ENCODE measurements around the gene CREG2. TPM values are rescaled to one million over a fixed set of nuclear protein-coding genes. Genes with fewer than 3 reads are reported as not detected.

CREG2 gene
- polyA plus RNA-seq, 1 experiment = not detected

- TF ChIP-seq, protein P1, sequence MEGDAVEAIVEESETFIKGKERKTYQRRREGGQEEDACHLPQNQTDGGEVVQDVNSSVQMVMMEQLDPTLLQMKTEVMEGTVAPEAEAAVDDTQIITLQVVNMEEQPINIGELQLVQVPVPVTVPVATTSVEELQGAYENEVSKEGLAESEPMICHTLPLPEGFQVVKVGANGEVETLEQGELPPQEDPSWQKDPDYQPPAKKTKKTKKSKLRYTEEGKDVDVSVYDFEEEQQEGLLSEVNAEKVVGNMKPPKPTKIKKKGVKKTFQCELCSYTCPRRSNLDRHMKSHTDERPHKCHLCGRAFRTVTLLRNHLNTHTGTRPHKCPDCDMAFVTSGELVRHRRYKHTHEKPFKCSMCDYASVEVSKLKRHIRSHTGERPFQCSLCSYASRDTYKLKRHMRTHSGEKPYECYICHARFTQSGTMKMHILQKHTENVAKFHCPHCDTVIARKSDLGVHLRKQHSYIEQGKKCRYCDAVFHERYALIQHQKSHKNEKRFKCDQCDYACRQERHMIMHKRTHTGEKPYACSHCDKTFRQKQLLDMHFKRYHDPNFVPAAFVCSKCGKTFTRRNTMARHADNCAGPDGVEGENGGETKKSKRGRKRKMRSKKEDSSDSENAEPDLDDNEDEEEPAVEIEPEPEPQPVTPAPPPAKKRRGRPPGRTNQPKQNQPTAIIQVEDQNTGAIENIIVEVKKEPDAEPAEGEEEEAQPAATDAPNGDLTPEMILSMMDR (IDR thresholded peaks at IDR 0.05; ENCODE audit: insufficient read depth, low read depth, low read length) = no peak
- no peaks in the 10 kb centered on the region for H3K27me3 ChIP-seq (ENCODE audit: control insufficient read depth, insufficient read depth, low read length)
- no peaks in the 10 kb centered on the region for H3K36me3 ChIP-seq (ENCODE audit: control insufficient read depth, insufficient read depth, low read length)
- ChIA-PET CTCF (interaction anchor here (0.6 to 1.9 kb wide), 3 partner anchors 17 to 512 kb away, joined by 3 to 5 read pairs (median 3); no protein-coding TSS in a partner anchor), POLR2A (no interaction called here)
- no peak for DNase-seq (ENCODE audit: low read depth)
- H3K4me3 ChIP-seq (ENCODE audit: low read depth, low read length) = no peak overlapping the region
Observed at GRCh38 chr2:101402630-101403029, 15.3 kb upstream of the CREG2 start.

- H3K36me3 ChIP-seq (ENCODE audit: control insufficient read depth, insufficient read depth, low read length) = no peaks in the 10 kb centered on the region
- CTCF ChIA-PET = interaction anchor here (1.2 to 1.9 kb wide), 2 partner anchors 17 to 28 kb away, joined by 3 to 5 read pairs; no protein-coding TSS in a partner anchor
- H3K27me3 ChIP-seq (ENCODE audit: control insufficient read depth, insufficient read depth, low read length) = no peaks in the 10 kb centered on the region
- TF ChIP-seq, protein P1 (IDR thresholded peaks at IDR 0.05; ENCODE audit: insufficient read depth, low read depth, low read length) = no peak
- DNase-seq (ENCODE audit: low read depth) = no peak
- H3K4me3 ChIP-seq (ENCODE audit: low read depth, low read length) = no peak overlapping the region
- POLR2A ChIA-PET = no interaction called here
Observed at GRCh38 chr2:101401906-101402305, 14.6 kb upstream of the CREG2 start.

- TF ChIP-seq, protein P1 (IDR thresholded peaks at IDR 0.05; ENCODE audit: insufficient read depth, low read depth, low read length) = no peak
- Histone ChIP-seq H3K27me3 (ENCODE audit: control insufficient read depth, insufficient read depth, low read length) (no peaks in the 10 kb centered on the region), H3K36me3 (ENCODE audit: control insufficient read depth, insufficient read depth, low read length) (no peaks in the 10 kb centered on the region), H3K4me3 (ENCODE audit: low read depth, low read length) (no peak overlapping the region)
- CTCF ChIA-PET = interaction anchor here (1.2 to 1.9 kb wide), 2 partner anchors 18 to 27 kb away, joined by 3 to 5 read pairs; no protein-coding TSS in a partner anchor
- POLR2A ChIA-PET = no interaction called here
- no peak for DNase-seq (ENCODE audit: low read depth)
Observed at GRCh38 chr2:101401326-101401665, 14.0 kb upstream of the CREG2 start.

DNA sequence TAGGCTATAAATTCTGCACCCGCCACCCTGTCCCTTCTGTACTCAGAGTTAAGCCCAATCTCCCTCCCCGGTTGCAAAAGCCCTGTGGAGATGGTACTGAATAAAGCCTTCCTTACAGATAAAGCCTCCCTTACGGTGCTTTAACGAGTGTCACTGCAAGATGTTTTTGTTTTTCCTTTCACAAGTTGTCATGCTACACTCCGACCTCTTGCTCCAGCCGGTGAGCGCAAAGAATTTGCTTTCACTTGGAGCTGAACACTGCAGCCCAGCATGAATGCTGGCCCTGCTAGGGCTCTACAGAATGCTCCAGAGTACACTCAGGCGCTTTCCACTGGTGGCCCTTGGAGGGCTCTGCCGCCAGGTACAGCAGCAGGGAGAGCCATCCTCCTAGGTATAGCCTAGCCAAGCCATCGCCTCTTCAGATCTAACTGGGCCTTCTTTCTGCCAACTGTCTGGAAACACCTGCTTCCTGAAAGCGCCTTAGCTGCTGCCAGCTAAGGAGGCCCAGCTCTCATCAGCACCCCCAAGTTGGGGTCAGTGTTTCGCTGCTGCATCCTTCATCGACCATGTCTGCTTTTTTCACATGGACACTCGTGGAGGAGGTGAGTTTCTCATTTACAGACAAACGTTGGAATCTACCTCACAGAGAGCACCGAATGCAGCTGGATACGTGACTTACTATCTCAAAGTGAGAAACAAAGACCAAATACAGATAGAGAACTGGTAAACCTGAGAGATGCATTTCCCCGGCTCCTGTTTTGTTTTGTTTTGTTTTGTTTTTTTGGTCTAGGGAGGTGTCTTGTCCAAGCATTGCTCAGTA, 13.4 kb upstream of the CREG2 start:
- no peaks in the 10 kb centered on the region for H3K36me3 ChIP-seq (ENCODE audit: control insufficient read depth, insufficient read depth, low read length)
- no peak overlapping the region for H3K4me3 ChIP-seq (ENCODE audit: low read depth, low read length)
- no peak for DNase-seq (ENCODE audit: low read depth)
- ChIA-PET CTCF (interaction anchor here (1.9 kb wide), 1 partner anchor 18 kb away, joined by 5 read pairs; no protein-coding TSS in a partner anchor), POLR2A (no interaction called here)
- TF ChIP-seq, protein P1 (IDR thresholded peaks at IDR 0.05; ENCODE audit: insufficient read depth, low read depth, low read length) = no peak
- H3K27me3 ChIP-seq (ENCODE audit: control insufficient read depth, insufficient read depth, low read length) = no peaks in the 10 kb centered on the region

- no peak for DNase-seq (ENCODE audit: low read depth)
- POLR2A ChIA-PET = no interaction called here
Observed at GRCh38 chr2:101400048-101400447, 12.7 kb upstream of the CREG2 start.

More at GRCh38 chr2:101400048-101400447, 12.7 kb upstream of the CREG2 start:
- Histone ChIP-seq H3K27me3 (ENCODE audit: control insufficient read depth, insufficient read depth, low read length) (no peaks in the 10 kb centered on the region), H3K36me3 (ENCODE audit: control insufficient read depth, insufficient read depth, low read length) (no peaks in the 10 kb centered on the region), H3K4me3 (ENCODE audit: low read depth, low read length) (no peak overlapping the region)
- CTCF ChIA-PET = no interaction called here
- TF ChIP-seq, protein P1 (IDR thresholded peaks at IDR 0.05; ENCODE audit: insufficient read depth, low read depth, low read length) = no peak

Measured in BJ (cell line).